Measurements from ENCODE around the gene F2RL2.

Gene F2RL2

GRCh38 chr5:76570153-76570552, 53.0 kb downstream of the F2RL2 start:
- H3K36me3 ChIP-seq (ENCODE audit: low read length), result no peaks in the 10 kb centered on the region
- H3K79me2 ChIP-seq (ENCODE audit: insufficient read depth, low read length), result no peaks in the 10 kb centered on the region
- H3K27me3 ChIP-seq (ENCODE audit: low read length), result no peaks in the 10 kb centered on the region
- no peaks in the 10 kb centered on the region for H3K9me2 ChIP-seq (replicated peaks; ENCODE audit: insufficient read depth, low read length)
- no peak overlapping the region for H3K4me3 ChIP-seq (ENCODE audit: insufficient read depth, low read length, poor library complexity, severe bottlenecking)
- H3K9me3 ChIP-seq (ENCODE audit: insufficient read depth, low read length), result no peaks in the 10 kb centered on the region
- TF ChIP-seq EZH2phosphoT487 (conservative IDR thresholded peaks at IDR 0.05; ENCODE audit: low read length), result no peak
- no peak for TF ChIP-seq CTCF (IDR thresholded peaks at IDR 0.05; ENCODE audit: insufficient read depth, low read length, poor library complexity, severe bottlenecking)
- H3K4me2 ChIP-seq (ENCODE audit: low read depth, low read length, poor library complexity, severe bottlenecking), result no peak overlapping the region
- no peak overlapping the region for H3K27ac ChIP-seq (ENCODE audit: low read depth, low read length)
- H4K20me1 ChIP-seq (ENCODE audit: low read depth, low read length), result no peaks in the 10 kb centered on the region
- no peaks in the 10 kb centered on the region for H3F3A ChIP-seq (ENCODE audit: insufficient read depth)
- H3K9ac ChIP-seq (ENCODE audit: low read length), result no peak overlapping the region
- H2AFZ ChIP-seq (ENCODE audit: low read depth, low read length, severe bottlenecking), result no peak overlapping the region

All from SU-DHL-6 (cell line).